HG02678 (cell line): Measurements from ENCODE around the gene IL17RB.

Experiments
- ATAC-seq: cut with Tn5 transposase; IDR thresholded peaks from one replicate; pipeline ENCODE4 v1.9.1; 2021; ENCODE audit warnings: mild to moderate bottlenecking, moderate library complexity; ENCODE audit not compliant: unreplicated experiment

Gene IL17RB

DNA sequence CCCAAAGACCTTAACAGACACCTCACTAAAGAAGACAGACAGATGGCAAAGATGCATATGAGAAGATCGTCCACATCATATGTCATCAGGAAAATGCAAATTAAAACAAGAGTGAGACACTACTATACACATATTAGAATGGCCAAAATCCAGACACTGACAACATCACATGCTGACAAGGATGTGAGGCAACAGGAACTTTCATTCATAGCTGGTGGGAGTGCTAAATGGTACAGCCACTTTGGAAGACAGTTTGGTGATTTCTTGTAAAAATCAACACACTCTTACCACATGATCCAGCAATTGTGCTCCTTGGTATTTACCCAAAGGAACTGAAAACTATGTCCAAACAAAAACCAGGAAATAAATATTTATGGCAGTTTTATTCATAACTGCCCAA lies 17.8 kb upstream of the IL17RB start:
- no peak for ATAC-seq

DNA sequence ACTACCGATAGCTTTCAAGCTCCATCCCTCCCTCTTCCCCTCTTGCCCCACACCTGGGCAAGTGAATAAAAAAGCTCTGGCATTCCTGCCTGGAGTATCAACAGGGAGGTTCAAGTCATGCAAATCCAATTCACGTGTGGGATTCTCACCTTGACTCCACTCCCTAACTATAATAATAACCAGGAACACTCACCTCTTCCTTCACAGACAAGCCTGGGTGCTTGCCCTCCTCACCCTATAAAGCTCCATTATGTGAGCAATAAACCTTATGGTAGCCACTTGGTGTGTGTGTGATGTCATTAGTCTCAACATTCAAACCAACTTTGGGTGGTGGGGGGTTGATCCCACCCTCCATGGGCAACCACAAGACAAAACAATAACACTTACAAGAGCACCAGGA lies 16.8 kb upstream of the IL17RB start:
- ATAC-seq, result no peak

DNA sequence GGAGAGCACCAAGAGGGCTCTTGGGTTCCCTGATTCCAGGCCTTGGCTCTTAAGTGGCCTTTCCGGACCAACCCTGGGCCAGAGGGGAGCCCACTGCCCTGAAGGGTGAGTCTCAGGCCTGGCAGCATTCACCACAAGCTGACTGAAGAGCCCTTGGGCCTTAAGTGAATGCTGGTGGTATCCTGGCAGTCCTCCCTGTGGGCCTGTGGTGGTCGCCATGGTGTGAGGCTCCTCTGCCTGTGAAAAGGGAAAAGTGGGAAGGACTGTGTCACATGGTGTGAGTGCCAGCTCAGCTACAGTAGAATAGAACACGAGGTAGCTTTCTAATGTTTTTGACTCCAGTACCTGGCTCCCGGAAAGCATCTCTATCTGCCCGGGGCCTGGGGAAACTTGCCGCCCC lies 15.4 kb upstream of the IL17RB start:
- no peak for ATAC-seq

DNA sequence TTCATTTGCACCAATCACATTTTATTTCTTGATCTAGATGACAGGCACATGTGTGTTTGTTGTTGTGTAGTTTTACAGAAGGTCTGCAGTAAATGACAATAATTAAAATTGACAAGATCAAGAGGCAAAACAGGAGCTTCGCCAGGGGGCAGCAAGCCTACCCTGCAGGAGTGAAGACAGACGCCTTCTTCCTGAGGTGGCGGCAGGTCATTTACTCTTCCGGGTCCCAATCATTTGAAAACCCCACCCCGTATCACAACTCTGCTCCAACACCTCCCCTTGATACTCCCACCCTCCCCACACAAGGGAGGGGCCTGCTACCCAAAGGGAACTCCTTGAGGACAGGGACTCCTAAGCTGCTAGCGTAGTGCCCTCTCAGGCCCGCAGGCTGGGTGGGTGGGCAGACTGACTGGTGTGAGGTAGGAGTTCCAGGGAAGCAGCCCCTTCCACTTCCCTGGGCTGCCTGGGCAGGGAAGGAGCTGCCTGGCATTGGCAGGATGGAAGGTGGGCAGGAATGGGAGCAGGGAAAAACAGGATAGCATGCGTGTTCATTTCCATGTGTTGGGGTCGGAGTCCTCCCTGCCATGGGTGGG lies 13.2 kb upstream of the IL17RB start:
- no peak for ATAC-seq

DNA sequence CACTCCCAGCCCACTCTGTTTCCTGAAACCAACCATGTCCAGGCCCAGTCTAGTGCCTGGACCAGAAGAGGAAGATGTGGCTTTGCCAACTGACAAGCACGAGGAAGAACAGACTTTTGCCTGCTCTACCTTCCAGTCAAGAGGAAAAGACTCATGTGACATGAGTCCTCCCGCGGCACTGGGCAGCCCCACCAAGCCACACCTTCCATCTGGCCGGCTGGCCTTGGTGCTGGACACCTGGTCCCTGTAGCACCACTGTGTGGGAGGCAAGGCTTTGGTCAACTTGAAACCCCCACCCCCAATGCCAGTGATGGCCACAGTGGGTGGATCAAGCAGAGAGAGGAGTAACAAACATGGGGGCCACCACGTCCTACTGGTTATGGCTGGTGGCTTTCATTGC lies 12.7 kb upstream of the IL17RB start:
- no peak for ATAC-seq

DNA sequence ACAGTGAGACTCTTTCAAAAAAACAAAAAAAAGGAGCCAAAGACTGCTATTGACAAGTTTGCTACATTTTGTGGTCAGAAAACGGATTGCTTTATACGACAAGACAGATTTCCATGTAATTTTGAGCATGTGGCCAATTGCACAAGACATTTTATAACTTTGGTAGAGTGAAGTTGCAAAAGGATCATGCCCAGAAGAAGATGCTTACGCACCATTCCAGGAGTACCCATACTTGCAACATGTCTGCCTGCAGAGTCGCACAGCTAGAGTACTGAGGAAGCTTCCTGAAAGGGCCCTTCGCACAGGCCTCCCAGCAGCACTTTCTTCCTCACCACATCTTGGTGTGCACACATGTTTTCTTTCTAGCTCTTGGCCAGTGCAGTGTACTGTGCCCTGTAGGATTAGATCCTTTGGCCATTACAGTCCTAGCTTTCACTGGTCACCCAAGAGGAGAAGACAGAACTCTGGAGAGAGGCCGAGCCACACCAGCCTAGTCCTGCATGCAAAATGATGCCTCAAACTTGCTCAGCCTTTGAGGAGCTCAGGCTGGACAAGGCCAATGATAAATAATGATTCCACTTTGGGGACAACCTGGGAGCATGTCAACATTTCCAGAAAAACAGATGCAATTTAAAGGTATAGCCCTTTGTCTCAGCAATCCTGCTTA lies 11.8 kb upstream of the IL17RB start:
- ATAC-seq, result no peak

DNA sequence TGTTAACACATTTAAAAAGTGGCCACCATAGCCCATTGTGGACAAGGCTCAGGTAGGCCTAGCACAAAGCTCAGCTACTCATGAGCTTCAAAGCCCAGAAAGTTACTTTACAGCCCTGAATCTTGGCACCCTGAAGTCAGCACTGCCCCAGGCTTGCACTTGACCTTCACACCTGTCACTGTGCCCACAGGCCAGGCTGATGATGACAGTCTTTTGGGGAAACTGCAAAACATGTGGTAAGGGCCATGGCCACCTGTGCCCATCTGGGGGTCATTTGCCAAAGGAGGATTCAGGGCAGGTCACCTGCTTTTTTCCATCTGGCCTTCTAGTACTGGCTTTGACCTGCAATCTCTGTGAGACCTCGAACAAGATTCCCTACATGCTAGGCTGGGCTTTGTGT lies 11.1 kb upstream of the IL17RB start:
- no peak for ATAC-seq

DNA sequence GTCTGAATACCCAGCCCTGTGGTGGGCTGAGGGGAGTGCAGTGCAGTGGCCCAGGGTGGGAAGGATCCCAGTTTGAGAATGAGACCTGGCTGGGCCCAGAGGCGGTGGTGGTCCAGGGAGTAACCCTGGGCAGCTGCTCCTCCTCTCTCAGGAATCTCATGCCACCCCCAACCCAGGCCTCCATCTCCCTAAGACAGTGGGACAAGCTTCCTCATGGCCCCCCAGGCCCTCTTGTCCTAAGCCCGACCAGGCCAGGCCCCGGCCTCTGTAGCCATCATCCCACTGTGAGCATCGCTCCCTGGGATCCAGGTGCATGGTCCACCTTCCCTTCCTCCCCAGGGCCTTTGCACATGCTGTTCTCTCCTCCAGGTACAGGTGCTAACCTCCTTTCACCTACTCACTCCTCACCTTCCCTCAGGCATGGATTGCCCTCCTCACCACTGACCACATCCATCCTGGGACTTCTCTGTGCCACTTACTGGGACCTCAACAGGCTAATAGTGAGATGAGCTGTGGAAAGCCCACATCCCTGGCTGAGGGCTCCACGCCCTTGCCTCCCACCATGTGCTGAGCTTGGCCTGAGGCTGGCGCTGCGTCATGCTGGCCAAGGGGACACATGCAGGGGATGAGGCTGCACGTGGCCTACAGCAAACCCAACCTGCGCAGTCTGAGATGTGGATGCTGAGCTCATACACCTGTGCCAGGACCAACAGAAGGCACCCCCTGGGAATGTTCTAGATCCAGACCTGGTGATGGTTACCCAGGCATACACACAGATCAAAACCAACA lies 10.1 kb upstream of the IL17RB start:
- no peak for ATAC-seq

DNA sequence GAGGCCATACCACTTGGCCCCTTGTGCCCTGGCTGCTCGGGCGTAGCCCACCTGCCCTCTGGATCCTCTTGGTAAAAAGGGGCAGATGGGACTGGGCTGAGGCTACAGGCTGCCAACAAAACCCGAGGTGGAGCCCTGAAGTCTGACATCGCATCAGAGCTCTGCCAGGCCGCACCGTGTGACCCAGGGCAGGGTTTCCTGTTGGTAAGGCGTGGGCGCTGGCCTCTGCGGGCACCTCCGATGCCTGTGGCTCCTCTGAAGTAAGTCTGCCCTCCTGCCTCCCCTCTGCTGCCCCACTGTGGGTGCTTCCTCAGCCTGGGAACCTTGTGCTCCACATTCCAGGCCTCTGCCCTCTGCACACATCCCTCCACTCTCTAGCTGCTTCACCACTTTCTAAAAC lies 9.0 kb upstream of the IL17RB start:
- ATAC-seq, result no peak

DNA sequence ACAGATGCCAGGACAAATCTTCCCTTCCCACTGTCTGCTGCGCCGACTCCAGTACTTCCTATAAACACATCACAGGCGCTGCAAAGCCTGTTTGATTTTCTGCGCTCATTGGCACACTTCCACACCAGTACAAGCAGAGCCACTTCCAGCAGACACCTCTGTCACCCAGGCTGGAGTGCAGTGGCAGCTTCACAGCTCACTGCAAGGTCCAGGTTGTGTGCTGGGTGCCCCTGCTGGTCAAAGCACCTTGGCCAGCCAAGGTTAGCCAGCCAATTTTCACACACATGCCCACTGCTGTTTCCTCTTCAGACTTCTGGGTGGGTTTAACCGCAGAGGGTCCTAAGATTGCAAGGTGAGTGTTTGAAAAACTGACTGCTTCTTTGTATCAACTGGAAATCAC lies 5.1 kb upstream of the IL17RB start:
- ATAC-seq, result no peak

DNA sequence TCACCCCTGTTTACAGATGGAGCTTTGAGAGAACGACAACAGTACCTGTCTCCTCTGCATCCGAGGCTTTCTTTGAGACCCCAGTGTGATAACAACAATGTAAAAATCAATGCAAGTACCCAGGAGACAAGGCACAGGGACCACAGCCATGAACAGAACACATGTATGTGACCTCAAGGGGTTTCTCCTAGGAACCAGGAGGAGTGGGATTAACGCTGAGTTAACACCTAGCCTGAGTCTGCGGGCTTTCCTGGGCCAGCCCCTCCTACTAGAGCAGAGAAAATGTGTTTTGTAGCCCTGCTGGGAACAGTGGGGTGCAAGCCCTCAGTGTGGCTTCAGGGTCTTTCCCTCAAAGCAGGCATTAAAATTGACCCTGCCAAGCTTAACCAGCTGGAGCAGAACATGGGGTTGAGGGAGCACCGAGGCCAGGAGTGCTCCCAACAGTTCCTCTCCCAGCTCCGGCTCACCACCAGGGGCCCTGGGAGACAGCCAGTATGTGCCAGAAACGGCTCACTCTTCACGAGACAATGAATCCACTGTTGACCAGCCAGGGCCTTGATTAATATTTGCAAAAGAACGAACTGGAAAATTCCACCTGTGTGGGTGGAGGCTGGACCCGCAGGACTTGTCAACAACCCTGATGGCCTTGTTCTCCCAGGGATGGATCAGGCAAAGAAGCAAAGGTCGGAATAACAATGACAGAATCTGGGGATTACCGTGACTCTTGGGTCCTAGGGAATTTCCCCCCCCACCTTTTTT lies 3.8 kb upstream of the IL17RB start:
- ATAC-seq, result no peak

DNA sequence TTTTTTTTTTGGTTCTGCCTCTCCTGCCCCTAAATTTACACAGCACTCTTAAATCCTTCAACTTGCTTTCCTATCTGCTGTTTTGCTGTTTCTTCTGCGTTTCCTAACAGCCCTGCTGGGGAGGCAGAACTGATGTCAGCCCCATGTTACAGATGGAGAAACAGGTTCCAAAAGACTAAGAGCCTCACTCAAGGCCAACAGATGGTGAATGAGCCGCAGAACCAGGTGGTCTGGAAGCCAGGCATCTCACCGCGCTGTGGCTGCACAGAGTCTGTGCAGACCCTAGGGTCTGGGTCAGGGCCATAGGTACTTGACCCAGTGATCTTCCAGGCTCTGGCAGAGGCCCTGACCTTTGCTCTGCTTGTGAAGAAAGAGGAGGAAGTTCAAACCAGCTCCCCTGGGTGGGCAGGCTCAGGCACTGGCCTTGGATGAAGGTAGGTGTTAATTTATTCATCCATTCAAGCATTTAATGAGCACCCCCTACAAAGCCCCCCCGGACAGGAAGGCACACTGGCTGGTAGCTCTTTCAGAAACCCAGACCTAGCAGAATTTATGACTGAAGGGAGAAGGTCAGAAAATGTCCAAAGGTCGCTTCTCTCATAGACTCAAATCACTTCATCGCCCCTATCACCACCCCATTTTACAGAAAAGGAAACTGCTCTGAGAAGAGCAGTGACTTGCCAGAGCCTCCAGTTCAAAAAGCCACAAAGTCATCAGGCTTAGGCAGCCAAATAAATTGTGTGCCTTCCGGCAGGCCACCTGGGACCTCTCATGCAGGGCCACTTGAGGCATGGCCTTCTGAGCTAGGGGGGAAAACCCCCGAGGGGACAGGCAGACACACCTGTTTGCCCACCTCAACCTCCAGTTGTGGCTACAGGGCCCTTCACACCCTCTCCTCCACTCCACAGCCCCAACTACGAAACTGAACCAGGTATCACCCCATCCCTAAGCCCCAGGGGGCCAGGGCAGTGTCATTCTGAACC lies 2.9 kb upstream of the IL17RB start:
- peak; percentile 36 for ATAC-seq

DNA sequence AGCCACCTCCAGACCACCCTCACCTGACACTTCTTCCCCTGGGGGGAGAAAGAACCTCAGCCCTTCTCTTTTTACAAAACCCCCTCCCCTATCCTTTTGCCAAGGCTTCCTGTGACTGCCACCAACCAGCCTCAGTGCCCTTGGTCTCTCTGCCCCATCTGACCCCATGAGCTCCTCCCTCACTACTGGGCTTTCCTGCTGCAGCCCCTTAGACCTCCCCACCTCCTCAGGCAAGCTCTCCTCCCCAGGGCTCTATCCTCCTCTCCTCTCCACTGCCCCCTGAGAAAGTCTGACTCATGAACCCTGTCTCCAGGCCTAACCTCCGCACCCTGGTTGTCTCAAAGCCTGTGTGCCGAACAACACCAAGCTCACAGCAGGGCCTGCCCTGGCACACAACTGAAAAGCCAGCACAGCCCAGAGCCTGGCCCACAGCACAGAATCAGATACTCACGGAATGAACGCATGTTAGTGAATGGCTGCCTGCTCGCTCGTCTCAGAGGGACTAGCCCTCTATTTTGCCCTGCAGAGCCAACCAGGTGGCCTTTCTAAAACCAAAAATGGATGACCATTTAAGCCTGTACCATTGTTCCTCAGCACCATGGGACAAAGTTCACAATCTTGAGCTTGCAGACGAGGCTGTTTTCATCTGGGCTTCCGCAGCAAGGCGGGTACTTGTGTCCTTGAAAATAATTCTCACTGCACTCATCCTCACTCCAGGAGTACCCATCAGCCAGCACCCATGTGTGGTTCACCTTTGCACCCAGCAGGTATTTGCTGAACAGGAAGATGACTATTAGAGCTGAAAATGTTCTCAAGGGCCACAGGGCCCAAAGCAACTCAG lies 1.9 kb upstream of the IL17RB start:
- ATAC-seq, result no peak

DNA sequence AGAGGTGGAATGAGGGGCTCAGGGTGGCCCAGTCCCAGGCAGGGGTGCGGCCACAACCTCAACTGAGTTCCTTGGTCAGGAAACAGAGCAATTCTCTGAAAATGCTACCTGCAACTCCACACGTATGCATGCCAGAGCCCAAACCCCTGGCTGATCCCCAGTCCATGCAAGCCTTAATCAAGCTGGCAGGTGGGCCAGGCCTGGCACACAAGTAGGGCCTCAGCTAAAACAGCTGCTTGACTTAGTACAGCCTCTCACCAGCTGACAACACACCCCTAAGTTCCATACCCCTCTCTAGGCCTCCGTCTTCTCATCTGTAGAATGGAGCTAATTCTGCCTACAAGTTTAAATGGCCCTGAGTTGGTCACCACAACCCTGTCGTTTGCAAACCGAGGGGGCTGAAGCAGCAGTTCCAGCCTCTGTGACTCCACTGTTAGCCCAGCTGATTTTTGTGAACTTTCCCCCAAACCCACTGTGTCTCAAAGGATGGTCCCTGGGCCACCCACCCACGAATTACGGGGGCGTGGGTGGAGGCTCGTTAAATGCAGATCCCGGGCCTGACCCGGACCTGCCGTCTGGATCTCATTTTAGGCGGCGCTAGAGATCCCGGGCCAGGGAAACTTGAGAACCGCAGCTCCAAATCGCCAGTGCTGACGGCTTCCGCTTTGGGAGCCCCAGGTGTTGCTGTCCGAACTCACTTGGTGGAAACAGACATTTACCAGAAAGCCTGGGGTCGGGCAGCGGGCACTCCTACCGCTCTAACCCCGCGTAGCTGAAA lies 1.1 kb upstream of the IL17RB start:
- peak; percentile 16 for ATAC-seq

DNA sequence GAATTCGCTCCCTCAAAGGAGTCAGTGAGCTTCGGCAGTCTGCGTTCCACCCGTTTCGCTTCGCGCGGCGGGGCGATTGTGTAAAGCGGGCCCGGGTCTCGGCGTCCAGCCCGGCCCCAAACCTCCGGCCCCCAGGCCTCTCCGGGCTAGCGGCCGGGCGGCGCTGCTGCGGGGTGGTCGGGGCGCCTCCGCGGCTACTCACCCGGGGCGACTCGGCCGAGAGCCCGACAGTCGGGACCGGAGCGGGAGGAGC lies 561 bp upstream of the IL17RB start:
- ATAC-seq, result peak; percentile 4

DNA sequence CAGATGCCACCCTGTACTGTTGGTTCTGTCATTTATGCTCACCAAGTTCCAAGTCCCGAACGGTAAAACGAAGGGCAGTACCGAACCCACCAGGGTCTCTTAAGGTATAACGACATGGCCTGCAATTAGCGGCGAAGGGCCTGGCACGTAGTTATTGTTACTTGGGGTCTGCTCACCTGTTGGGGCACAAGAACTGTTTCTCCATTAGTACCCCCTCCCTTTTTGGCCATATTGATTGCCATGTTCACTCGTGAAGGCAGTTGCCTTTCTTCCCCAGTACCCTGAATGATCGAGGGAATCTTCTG lies 435 bp downstream of the IL17RB start:
- ATAC-seq, result no peak

DNA sequence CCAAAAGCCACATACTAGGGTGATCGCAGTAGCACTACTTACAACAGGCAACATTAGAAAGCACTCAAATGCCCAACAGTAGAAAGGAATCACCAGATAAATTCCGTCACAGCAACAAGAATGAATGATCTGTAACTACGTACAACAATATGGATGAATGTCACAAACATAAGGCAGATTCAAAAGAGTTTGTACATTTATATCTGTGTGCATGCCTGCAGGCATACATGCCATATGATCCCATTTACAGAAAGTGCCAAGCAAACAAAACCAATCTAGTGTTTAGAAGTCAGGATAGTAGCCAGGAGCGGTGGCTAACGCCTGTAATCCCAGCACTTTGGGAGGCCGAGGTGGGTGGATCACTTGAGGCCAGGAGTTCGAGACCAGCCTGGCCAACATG lies 3.5 kb downstream of the IL17RB start:
- ATAC-seq, result no peak

DNA sequence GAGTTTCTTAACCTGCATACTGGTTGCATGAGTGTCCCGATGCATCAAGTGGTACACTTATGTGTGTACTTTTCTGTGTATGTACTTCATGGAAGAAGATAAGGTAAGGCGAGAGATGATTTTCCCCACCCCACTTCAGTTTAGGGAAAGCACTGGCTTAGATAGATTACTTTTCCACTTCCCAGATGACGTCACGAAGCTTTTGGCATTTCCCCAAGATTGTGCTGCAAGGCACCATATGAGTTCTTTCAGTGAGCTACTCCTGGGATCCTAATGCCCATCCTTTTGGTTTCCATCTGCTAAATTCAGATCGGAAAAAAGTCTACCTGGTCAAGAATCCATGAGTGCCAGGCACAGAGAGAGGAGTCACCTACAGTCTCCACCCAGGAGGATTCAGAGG lies 4.5 kb downstream of the IL17RB start:
- no peak for ATAC-seq

DNA sequence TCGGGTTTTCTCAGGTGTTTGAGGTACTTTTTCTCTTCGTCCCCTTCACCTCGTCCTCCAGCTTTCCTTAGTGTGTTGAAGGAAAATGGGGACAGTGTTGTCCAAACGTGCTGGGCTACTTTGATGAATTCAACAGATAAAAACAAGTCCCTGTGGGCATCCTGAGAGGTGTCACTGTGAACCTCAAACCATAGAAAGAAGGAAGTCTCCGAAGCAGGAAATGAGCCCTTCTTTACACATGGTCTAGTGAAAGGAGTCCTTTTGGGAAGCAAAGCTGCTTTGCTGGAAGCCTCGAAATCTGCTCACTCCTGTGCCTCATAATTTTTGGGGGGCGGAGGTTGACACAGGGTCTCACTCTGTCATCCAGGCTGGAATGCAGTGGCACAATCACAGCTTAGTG lies 10.6 kb downstream of the IL17RB start:
- ATAC-seq, result peak; percentile 58
